Brain microvascular endothelial cell (primary cell): ENCODE results near the gene WWOX.
"Not testable (repeated sequence)": the region's sequence is repeated elsewhere in the genome, so short reads cannot be mapped to it uniquely, and the experiment has no call there.

Source experiments
- DNase-seq: peaks from one replicate; pipeline ENCODE4 v3.0.0-alpha.2; 2020
- H3K27ac ChIP-seq: fragments of 250-450 bp; sonication (Bioruptor Pico); 2 replicates; pipeline ENCODE4 v1.5.1; 2020; ENCODE audit warnings: mild to moderate bottlenecking, moderate library complexity
- H3K27me3 ChIP-seq: fragments of 250-450 bp; sonication (Bioruptor Pico); replicated peaks from 2 replicates; pipeline ENCODE4 v1.5.1; 2020; ENCODE audit warnings: mild to moderate bottlenecking
- H3K36me3 ChIP-seq: fragments of 250-450 bp; sonication (Bioruptor Pico); replicated peaks from 2 replicates; pipeline ENCODE4 v1.5.1; 2020; ENCODE audit warnings: mild to moderate bottlenecking
- H3K4me3 ChIP-seq: 2 replicates; pipeline ENCODE4 v1.5.1; 2011; ENCODE audit warnings: low read depth, mild to moderate bottlenecking, control low read depth, low read length, moderate library complexity
- CTCF ChIP-seq: IDR thresholded peaks from 2 replicates; pipeline ENCODE4 v1.5.1; 2011; ENCODE audit warnings: low read depth, mild to moderate bottlenecking, moderate library complexity, low read length, control low read depth, inconsistent platforms; ENCODE audit errors: missing control alignments
- in situ Hi-C: cut with HindIII; loops from 2 replicates; pipeline ENCODE4 v1.10.0; 2017; ENCODE audit warnings: low sequenced_read_pairs, low pct_ligation_motif_present

The WWOX gene

GRCh38 chr16:78513838-78514237 is 414.4 kb downstream of the WWOX start:
- no peaks in the 10 kb centered on the region for H3K36me3 ChIP-seq
- DNase-seq: no peak
- in situ Hi-C loops: no loop called here
- H3K27ac ChIP-seq: no peak overlapping the region
- no peaks in the 10 kb centered on the region for H3K27me3 ChIP-seq
- no peak for TF ChIP-seq CTCF
- H3K4me3 ChIP-seq: no peak overlapping the region

DNA sequence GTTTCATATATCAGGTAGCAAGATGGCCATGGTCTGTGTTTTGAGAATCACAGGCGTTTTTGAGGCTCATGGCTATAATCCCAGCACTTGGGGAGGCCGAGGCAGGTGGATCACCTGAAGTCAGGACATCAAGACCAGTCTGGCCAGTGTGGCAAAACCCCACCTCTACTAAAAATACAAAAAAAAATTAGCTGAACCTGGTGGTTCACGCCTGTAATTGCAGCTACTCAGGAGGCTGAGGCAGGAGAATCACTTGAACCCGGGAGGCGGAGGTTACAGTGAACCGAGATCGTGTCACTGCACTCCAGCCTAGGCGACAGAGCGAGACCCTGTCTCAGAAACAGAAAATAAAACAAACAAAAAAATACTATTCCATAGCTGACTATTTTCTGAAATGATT is 415.4 kb downstream of the WWOX start:
- H3K36me3 ChIP-seq, H3K4me3 ChIP-seq, DNase-seq, H3K27ac ChIP-seq, in situ Hi-C loops, H3K27me3 ChIP-seq: not testable (repeated sequence)

DNA sequence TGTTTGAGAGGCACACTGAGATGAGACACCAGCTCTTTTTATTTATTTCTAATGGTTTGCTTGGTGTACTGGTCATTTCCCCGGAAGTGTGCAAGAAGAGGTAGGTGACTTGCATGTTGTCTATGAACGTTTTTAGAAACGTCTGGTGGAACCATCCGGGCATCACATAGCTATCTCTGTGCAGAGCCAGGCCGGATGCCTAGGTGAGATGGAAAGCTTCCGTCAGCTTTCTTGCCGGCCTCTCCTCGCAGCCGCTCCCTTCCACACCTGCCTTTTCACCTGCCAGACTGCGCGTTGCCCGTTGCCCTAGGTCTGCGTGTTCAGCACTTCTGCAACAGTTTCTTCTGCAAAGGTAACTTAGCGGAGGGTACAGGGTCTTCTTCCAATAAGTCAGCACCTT is 416.0 kb downstream of the WWOX start:
- Histone ChIP-seq H3K27me3 (no peaks in the 10 kb centered on the region), H3K27ac (no peak overlapping the region), H3K4me3 (no peak overlapping the region), H3K36me3 (no peaks in the 10 kb centered on the region)
- no peak for TF ChIP-seq CTCF
- in situ Hi-C loops: no loop called here
- DNase-seq: no peak

GRCh38 chr16:78516006-78516736 is 416.7 kb downstream of the WWOX start:
- Histone ChIP-seq H3K27me3 (no peaks in the 10 kb centered on the region), H3K4me3 (no peak overlapping the region), H3K27ac (no peak overlapping the region), H3K36me3 (no peaks in the 10 kb centered on the region)
- in situ Hi-C loops: no loop called here
- DNase-seq: no peak
- no peak for TF ChIP-seq CTCF

- Histone ChIP-seq H3K27ac (no peak overlapping the region), H3K27me3 (no peaks in the 10 kb centered on the region), H3K36me3 (no peaks in the 10 kb centered on the region), H3K4me3 (no peak overlapping the region)
- DNase-seq: no peak
- in situ Hi-C loops: no loop called here
- no peak for TF ChIP-seq CTCF
Observed at GRCh38 chr16:78519896-78520295, 420.4 kb downstream of the WWOX start.

DNA sequence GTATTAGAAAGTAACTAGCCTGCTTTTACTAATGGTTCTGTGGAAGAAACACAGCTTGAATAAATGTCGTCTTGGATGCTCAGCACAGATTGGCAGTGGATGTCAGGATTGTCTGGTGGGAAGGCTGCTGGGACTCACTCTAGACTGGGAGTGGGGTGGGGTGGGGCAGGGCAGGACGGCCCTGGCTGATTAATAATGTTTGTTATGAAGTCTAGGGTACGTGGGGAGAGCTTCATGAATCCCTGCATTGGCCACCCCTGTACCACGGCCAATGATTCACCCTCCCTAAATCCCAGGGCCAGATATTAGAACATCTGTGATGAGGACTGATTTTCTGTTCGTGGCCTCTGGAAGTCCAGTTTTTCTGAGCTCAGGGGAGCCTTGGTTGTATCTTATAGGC is 421.0 kb downstream of the WWOX start:
- DNase-seq: no peak
- Histone ChIP-seq H3K27ac (no peak overlapping the region), H3K36me3 (no peaks in the 10 kb centered on the region), H3K4me3 (no peak overlapping the region), H3K27me3 (no peaks in the 10 kb centered on the region)
- in situ Hi-C loops: no loop called here
- no peak for TF ChIP-seq CTCF
